Pancreas (tissue), 10 donors: ENCODE results near the gene CCDC92. TPM values are rescaled to one million over a fixed set of nuclear protein-coding genes. Genes with fewer than 3 reads are reported as not detected.

Experiments used
- ATAC-seq, 4 donors: fragments of 200-7000 bp; cut with Tn5 transposase; one replicate each; pipeline versions ENCODE4 v1.8.0 to v1.9.1; 2020; ENCODE audit warnings: mild to moderate bottlenecking in 4 of 4, moderate library complexity in 4 of 4
- DNase-seq, 6 donors: peaks; one replicate each; pipeline ENCODE4 v3.0.0-alpha.2; 2020
- FAIRE-seq: peaks from 2 replicates; lab custom pipeline; 2012; peaks lifted over from hg19 to GRCh38; lab: Jason Lieb, UNC
- H3K27ac ChIP-seq, 4 donors: fragments of 200-600 bp; sonication (generic); 1 replicate in 3 of 4; 2 replicates in 1 of 4; pipeline versions ENCODE4 v1.5.0 to v1.8.0; 2020
- H3K27me3 ChIP-seq, 4 donors: fragments of 200-600 bp; one replicate each; pipeline ENCODE4 v1.8.0; 2021
- H3K36me3 ChIP-seq, 3 donors: fragments of 200-600 bp; sonication (generic) in 1 of 3; one replicate each; pipeline versions ENCODE4 v1.5.0 to v1.8.0; 2020 to 2021
- H3K4me1 ChIP-seq, 3 donors: fragments of 200-600 bp; one replicate each; pipeline ENCODE4 v1.8.0; 2021
- H3K4me3 ChIP-seq, 4 donors: fragments of 200-600 bp; sonication (generic) in 2 of 4; one replicate each; pipeline versions ENCODE4 v1.5.0 to v1.8.0; 2020 to 2021
- H3K9me3 ChIP-seq, 4 donors: fragments of 200-600 bp; one replicate each; pipeline ENCODE4 v1.8.0; 2021
- WGBS, 2 donors: extraction: QIAGEN DNeasy Blood & Tissue Kit; methylation state at CpG; one replicate each; pipeline ENCODE4 v1.1.7; 2013; 5-methylcytosine and 5-hydroxymethylcytosine counted together
- intact Hi-C, 3 donors: fragments of 100-400 bp; cut with DNase I; formaldehyde crosslinking; loops; one replicate each; pipeline versions ENCODE4 v1.11.1 to v1.14.2; 2022
- polyA plus RNA-seq, 2 donors: library from polyadenylated mRNA; stranded (reverse); fragments of 200-250 nt; gene quantifications; one replicate each; pipeline ENCODE4 v1.2.3, GENCODE V29; 2013
- total RNA-seq, 6 donors: library from RNA; stranded (reverse); fragmentation: NEBNext Ultra II Directional in 4 of 6; extraction: Animal tissue kit (Norgen Biotek cat#: 25700) in 4 of 6; gene quantifications; one replicate each; pipeline versions ENCODE4 v1.2.1 to v1.2.4, GENCODE V29; 2021 to 2023
- TF ChIP-seq, protein P1 (sequence below), 4 donors: fragments of 200-600 bp; sonication (generic) in 3 of 4; IDR thresholded peaks; one replicate each; pipeline versions ENCODE4 v1.5.0 to v1.8.0; 2021; ENCODE audit warnings: antibody characterized with exemption in 4 of 4
- donor health status: healthy with polysubstance abuse.
- donor health status: DM: no; HTN: no; CAD: no; lungs with moderate emphysema.
- donor health status: DM: no; HTN: no; CAD: no.
- donor health status: control.
- donor health status: control.
- donor health status: Bipolar disorder and iron deficiency.
- donor health status: DM: yes; HTN: yes; CAD: no.
- donor health status: DM: no; HTN: no; CAD: no.
- donor health status: DM: no; HTN: no; CAD: no.
- donor health status: DM: yes; HTN: yes; CAD: no.

Gene CCDC92
- total and polyA plus RNA-seq, 8 donors: 9.2 to 29.4 (median 12.0) TPM

GRCh38 chr12:123967121-123967586 is 5.5 kb downstream of the CCDC92 start:
- Histone ChIP-seq H3K27me3 (no peaks in the 10 kb centered on the region), H3K27ac (no peak overlapping the region), H3K4me1 (peaks cover 0 to 10% (median 0%) of the 10 kb centered on the region in 3 donors), H3K36me3 (no peaks in the 10 kb centered on the region), H3K4me3 (no peak overlapping the region), H3K9me3 (no peaks in the 10 kb centered on the region)
- ATAC-seq: no peak
- TF ChIP-seq, protein P1, sequence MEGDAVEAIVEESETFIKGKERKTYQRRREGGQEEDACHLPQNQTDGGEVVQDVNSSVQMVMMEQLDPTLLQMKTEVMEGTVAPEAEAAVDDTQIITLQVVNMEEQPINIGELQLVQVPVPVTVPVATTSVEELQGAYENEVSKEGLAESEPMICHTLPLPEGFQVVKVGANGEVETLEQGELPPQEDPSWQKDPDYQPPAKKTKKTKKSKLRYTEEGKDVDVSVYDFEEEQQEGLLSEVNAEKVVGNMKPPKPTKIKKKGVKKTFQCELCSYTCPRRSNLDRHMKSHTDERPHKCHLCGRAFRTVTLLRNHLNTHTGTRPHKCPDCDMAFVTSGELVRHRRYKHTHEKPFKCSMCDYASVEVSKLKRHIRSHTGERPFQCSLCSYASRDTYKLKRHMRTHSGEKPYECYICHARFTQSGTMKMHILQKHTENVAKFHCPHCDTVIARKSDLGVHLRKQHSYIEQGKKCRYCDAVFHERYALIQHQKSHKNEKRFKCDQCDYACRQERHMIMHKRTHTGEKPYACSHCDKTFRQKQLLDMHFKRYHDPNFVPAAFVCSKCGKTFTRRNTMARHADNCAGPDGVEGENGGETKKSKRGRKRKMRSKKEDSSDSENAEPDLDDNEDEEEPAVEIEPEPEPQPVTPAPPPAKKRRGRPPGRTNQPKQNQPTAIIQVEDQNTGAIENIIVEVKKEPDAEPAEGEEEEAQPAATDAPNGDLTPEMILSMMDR (IDR thresholded peaks at IDR 0.05): no peak
- DNase-seq: no peak
- FAIRE-seq: no peak
- intact Hi-C loops: no loop called here
- WGBS, 2 donors: 84 to 85% methylated on average over 8 of the region's 8 CpGs

DNA sequence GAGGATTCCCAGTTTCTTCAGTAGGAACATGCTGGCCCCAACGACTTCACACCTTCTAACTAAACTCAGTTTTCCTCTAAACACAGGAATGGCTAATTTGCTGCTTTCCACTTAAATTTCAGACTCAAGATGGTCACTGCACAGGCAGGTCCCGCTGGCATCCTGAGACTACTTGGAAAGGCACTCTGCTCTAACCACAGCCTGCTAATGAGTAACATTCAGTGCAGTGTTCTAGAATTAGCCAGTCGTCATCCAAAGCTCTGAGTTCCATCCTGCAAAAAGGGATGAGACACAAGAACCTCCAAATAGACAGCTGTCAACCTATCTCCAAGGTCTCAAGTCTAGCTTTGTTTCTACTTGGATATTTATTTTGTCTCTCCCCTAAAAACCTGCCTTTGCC is 6.0 kb downstream of the CCDC92 start:
- TF ChIP-seq, protein P1 (IDR thresholded peaks at IDR 0.05): no peak
- intact Hi-C loops: no loop called here
- 70 to 86% methylated on average over 3 of the region's 3 CpGs for WGBS, 2 donors
- no peak overlapping the region for H3K27ac ChIP-seq
- H3K4me3 ChIP-seq: no peak overlapping the region
- no peak for ATAC-seq
- H3K27me3 ChIP-seq: no peaks in the 10 kb centered on the region
- no peaks in the 10 kb centered on the region for H3K36me3 ChIP-seq
- no peaks in the 10 kb centered on the region for H3K9me3 ChIP-seq
- FAIRE-seq: no peak
- peaks cover 0 to 10% (median 0%) of the 10 kb centered on the region in 3 donors for H3K4me1 ChIP-seq
- DNase-seq: no peak

DNA sequence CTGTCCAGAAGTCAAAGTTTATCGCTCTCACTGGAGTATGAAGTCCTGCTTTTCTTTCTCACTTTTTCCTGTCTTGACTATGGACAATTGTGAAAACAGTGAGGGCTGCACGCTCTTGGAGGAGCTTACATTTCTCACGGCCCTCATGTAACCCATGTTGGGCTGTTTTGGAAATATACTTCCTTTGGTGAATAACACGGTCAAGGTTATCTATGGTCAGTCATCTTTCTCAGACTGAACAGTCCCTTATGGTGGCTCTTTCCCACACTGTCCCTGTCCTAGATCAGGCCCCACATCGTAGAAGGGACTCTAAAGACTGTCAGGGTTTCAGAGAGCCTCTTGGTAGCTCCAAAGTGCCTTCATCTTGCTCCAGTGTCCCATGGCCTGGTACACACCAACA is 7.2 kb downstream of the CCDC92 start:
- peaks cover 0 to under 1% (median 0%) of the 10 kb centered on the region in 3 donors for H3K4me1 ChIP-seq
- no peak overlapping the region for H3K27ac ChIP-seq
- no peak for ATAC-seq
- 64 to 76% methylated on average over 5 of the region's 5 CpGs for WGBS, 2 donors
- no peaks in the 10 kb centered on the region for H3K36me3 ChIP-seq
- no peaks in the 10 kb centered on the region for H3K27me3 ChIP-seq
- intact Hi-C loops: no loop called here
- no peaks in the 10 kb centered on the region for H3K9me3 ChIP-seq
- TF ChIP-seq, protein P1 (IDR thresholded peaks at IDR 0.05): no peak
- DNase-seq: no peak
- no peak overlapping the region for H3K4me3 ChIP-seq
- FAIRE-seq: no peak

DNA sequence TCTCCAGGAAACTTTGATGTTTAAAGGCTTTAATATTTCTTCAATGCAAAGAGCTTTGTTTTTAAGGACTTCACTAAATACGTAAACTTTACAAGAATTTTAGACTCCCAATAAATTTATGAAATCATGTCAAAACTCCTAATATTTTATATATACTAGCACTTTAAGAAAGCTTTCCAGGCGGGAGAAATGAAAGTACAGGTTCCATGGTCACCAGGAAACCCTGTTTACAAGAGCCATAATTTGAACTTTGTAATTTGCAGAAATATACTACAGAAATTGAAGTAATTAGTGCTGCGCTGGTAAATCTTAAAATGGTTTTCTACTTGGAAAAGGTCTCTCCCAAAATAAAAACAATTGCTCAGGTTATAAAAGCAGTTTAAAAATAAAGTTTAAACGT is 8.8 kb downstream of the CCDC92 start:
- ATAC-seq: no peak
- 86 to 89% methylated on average over 4 of the region's 4 CpGs for WGBS, 2 donors
- no peak for DNase-seq

GRCh38 chr12:123962513-123962912 is 10.1 kb downstream of the CCDC92 start:
- Histone ChIP-seq H3K4me3 (no peak overlapping the region), H3K4me1 (no peaks in the 10 kb centered on the region), H3K27ac (no peak overlapping the region), H3K27me3 (no peaks in the 10 kb centered on the region), H3K36me3 (no peaks in the 10 kb centered on the region), H3K9me3 (no peaks in the 10 kb centered on the region)
- intact Hi-C loops: no loop called here
- DNase-seq: no peak
- TF ChIP-seq, protein P1 (IDR thresholded peaks at IDR 0.05): no peak
- no peak for FAIRE-seq
- WGBS, 2 donors: 82% methylated on average over 5 of the region's 5 CpGs
- ATAC-seq: no peak

More for the DNA sequence above, 8.8 kb downstream of the CCDC92 start:
- no peak overlapping the region for H3K4me3 ChIP-seq
- FAIRE-seq: no peak
- no peaks in the 10 kb centered on the region for H3K9me3 ChIP-seq
- no peak overlapping the region for H3K27ac ChIP-seq
- intact Hi-C loops: no loop called here
- H3K4me1 ChIP-seq: no peaks in the 10 kb centered on the region
- TF ChIP-seq, protein P1 (IDR thresholded peaks at IDR 0.05): no peak
- H3K36me3 ChIP-seq: no peaks in the 10 kb centered on the region
- no peaks in the 10 kb centered on the region for H3K27me3 ChIP-seq
